ENCODE data around the gene SLC25A3. TPM values are rescaled to one million over a fixed set of nuclear protein-coding genes. Genes with fewer than 3 reads are reported as not detected.
"Not testable (repeated sequence)": the region's sequence is repeated elsewhere in the genome, so short reads cannot be mapped to it uniquely, and the experiment has no call there.

SLC25A3 gene
- 100 to 1,000 TPM; 271 to 309 (median 298) TPM for total RNA-seq

DNA sequence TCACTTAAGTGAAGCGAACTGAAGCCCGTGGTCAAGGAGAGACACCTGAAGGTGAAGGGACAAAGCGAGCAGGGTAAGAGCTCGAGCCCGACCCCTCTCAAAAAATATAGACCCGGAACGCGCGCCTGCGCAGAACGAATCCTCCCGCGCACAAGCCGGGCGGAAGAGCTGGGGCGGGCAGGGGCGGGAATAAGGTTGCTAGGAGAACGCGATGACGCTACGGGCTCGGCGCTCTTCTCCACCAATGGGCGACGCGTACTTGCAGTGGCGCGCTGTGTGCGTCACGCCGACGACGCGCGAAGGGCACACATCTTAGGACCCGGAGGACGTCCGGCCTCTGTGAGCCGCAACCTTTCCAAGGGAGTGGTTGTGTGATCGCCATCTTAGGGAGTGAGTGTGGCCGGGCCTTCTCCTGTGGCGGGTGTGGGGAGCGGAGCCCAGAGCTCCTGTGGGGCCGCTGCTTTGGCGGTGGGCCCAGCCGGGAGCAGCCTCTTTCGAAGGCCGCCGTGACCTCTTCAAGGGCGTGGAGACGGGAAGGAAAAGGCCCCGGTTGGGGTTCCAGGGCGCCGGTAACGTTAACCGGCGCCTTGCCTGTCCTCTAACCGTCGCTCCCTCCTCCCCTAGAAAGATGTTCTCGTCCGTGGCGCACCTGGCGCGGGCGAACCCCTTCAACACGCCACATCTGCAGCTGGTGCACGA lies at the start of gene SLC25A3:
TSS of gene SLC25A3 (plus strand) at position 336 of the 699 bp plus-strand sequence. CDS start at position 629, 293 bp downstream.
- H3K4me3 ChIP-seq, result peak within 1 kb of the TSS; percentile 83 to 97 (median 96)
- TF ChIP-seq, protein P1, sequence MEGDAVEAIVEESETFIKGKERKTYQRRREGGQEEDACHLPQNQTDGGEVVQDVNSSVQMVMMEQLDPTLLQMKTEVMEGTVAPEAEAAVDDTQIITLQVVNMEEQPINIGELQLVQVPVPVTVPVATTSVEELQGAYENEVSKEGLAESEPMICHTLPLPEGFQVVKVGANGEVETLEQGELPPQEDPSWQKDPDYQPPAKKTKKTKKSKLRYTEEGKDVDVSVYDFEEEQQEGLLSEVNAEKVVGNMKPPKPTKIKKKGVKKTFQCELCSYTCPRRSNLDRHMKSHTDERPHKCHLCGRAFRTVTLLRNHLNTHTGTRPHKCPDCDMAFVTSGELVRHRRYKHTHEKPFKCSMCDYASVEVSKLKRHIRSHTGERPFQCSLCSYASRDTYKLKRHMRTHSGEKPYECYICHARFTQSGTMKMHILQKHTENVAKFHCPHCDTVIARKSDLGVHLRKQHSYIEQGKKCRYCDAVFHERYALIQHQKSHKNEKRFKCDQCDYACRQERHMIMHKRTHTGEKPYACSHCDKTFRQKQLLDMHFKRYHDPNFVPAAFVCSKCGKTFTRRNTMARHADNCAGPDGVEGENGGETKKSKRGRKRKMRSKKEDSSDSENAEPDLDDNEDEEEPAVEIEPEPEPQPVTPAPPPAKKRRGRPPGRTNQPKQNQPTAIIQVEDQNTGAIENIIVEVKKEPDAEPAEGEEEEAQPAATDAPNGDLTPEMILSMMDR (IDR thresholded peaks at IDR 0.05), result peak in 1 of 5 experiments; percentile 20
- TF ChIP-seq EP300 (IDR thresholded peaks at IDR 0.05) (peak; percentile 77 to 100), POLR2A (IDR thresholded peaks at IDR 0.05) (peak; percentile 96 to 97)
- H3K9me3 ChIP-seq, result no peaks in the 10 kb centered on the region
- peaks cover 0 to 14% (median 2%) of the 10 kb centered on the region in 3 donors for H3K36me3 ChIP-seq
- H3K27me3 ChIP-seq, result no peaks in the 10 kb centered on the region
- DNase-seq (ENCODE audit: low spot score in 2 of 2), result peak; percentile 92 to 94
- H3K4me1 ChIP-seq, result peaks cover 4 to 23% (median 13%) of the 10 kb centered on the region in 4 donors
- WGBS, 2 donors, result 0% methylated on average over 36 to 54 of the region's 67 CpGs
- H3K27ac ChIP-seq, result peak within 1 kb of the TSS; percentile 97 to 98 (median 98)

GRCh38 chr12:98543701-98544100 lies 49.8 kb upstream of the SLC25A3 start:
- no peaks in the 10 kb centered on the region for H3K4me1 ChIP-seq
- TF ChIP-seq, protein P1 (IDR thresholded peaks at IDR 0.05), result no peak
- TF ChIP-seq EP300 (IDR thresholded peaks at IDR 0.05), result no peak
- TF ChIP-seq POLR2A (IDR thresholded peaks at IDR 0.05), result no peak

DNA sequence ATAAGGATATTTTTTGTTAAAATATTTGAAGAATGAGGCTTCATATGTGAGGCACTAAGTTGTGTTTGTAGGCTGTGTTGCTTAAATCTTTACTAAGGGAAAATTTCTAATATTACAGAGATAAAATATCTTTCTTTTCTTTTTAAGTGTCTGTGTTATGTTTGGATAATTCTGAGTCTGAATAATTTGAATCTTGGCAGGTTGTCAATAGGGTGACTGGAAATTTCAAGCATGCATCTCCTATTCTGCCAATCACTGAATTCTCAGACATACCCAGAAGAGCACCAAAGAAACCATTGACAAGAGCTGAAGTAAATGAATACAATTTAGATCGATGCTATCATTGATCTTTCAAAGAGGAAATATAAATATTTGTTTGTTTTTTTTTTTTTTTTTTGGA lies 48.7 kb upstream of the SLC25A3 start:
- H3K36me3 ChIP-seq, result peaks cover 0 to 53% (median 0%) of the 10 kb centered on the region in 3 donors
- no peak overlapping the region for H3K4me3 ChIP-seq
- 53 to 55% methylated on average over 1 of the region's 1 CpG for WGBS, 2 donors
- no peaks in the 10 kb centered on the region for H3K4me1 ChIP-seq
- H3K9me3 ChIP-seq, result no peaks in the 10 kb centered on the region
- TF ChIP-seq EP300 (IDR thresholded peaks at IDR 0.05) (no peak), POLR2A (IDR thresholded peaks at IDR 0.05) (no peak)
- TF ChIP-seq, protein P1 (IDR thresholded peaks at IDR 0.05), result no peak
- H3K27me3 ChIP-seq, result no peaks in the 10 kb centered on the region
- no peak for DNase-seq (ENCODE audit: low spot score in 2 of 2)
- H3K27ac ChIP-seq, result no peak overlapping the region

More at GRCh38 chr12:98543701-98544100, 49.8 kb upstream of the SLC25A3 start:
- Histone ChIP-seq H3K36me3 (peaks cover 0 to 52% (median 0%) of the 10 kb centered on the region in 3 donors), H3K27me3 (no peaks in the 10 kb centered on the region), H3K27ac (no peak overlapping the region), H3K4me3 (no peak overlapping the region), H3K9me3 (no peaks in the 10 kb centered on the region)
- DNase-seq (ENCODE audit: low spot score in 2 of 2), result no peak

DNA sequence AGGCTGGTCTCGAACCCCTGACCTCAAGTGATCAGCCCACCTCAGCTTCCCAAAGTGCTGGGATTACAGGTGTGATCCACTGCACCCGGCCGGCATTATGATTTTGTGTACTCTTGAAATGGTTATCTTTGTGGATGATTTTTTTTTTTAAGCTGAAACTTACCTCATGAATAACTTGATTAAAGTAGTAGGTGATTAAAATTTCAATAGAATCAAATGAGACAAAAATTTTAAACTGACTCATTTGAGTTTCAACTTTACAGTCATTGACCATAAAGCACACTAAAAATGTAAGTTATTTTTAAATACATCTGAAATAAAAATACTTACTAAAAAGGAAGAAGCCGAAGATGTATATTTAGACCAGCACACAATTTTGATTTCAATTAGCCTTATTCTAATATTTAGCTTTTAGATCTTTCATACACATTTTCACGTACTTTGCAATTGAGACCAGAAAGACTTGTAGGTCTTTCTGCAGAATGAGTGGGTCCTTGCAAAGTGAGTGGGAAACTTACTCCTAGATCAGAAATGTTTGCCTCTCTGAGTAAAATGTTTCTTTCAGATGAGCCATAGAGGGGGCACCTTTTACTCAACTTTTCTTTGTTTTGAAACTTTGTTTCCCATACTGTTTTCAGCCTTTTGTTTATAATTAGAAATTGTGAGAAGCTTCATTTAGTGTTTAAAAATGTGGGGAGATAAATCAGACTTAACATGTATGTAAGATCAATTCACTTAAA lies 43.9 kb upstream of the SLC25A3 start:
- no peak for DNase-seq (ENCODE audit: low spot score in 2 of 2)
- Histone ChIP-seq H3K4me1 (no peaks in the 10 kb centered on the region), H3K36me3 (peaks cover 0 to 54% (median 4%) of the 10 kb centered on the region in 3 donors), H3K27me3 (no peaks in the 10 kb centered on the region), H3K9me3 (no peaks in the 10 kb centered on the region), H3K4me3 (no peak overlapping the region), H3K27ac (no peak overlapping the region)
- 91 to 94% methylated on average over 5 of the region's 5 CpGs for WGBS, 2 donors
- TF ChIP-seq POLR2A (IDR thresholded peaks at IDR 0.05) (no peak), EP300 (IDR thresholded peaks at IDR 0.05) (no peak)
- TF ChIP-seq, protein P1 (IDR thresholded peaks at IDR 0.05), result no peak

GRCh38 chr12:98551787-98552186 lies 41.7 kb upstream of the SLC25A3 start:
- Histone ChIP-seq H3K4me3 (no peak overlapping the region), H3K36me3 (peaks cover 0 to 48% (median 4%) of the 10 kb centered on the region in 3 donors), H3K9me3 (no peaks in the 10 kb centered on the region), H3K27ac (no peak overlapping the region), H3K27me3 (no peaks in the 10 kb centered on the region), H3K4me1 (no peaks in the 10 kb centered on the region)
- 98% methylated on average over 3 of the region's 3 CpGs for WGBS, 2 donors
- TF ChIP-seq EP300 (IDR thresholded peaks at IDR 0.05), result no peak
- no peak for TF ChIP-seq POLR2A (IDR thresholded peaks at IDR 0.05)
- TF ChIP-seq, protein P1 (IDR thresholded peaks at IDR 0.05), result no peak
- DNase-seq (ENCODE audit: low spot score in 2 of 2), result no peak

GRCh38 chr12:98558097-98558496 lies 35.4 kb upstream of the SLC25A3 start:
- not testable (repeated sequence) for H3K27me3 ChIP-seq; H3K4me1 ChIP-seq; DNase-seq (ENCODE audit: low spot score in 2 of 2); H3K36me3 ChIP-seq; H3K9me3 ChIP-seq; H3K4me3 ChIP-seq; H3K27ac ChIP-seq
- WGBS, 2 donors, result 80 to 85% methylated on average over 4 of the region's 4 CpGs

Data from tibial nerve (tissue), 4 donors.